ENCODE results near the gene CD4.

DNA sequence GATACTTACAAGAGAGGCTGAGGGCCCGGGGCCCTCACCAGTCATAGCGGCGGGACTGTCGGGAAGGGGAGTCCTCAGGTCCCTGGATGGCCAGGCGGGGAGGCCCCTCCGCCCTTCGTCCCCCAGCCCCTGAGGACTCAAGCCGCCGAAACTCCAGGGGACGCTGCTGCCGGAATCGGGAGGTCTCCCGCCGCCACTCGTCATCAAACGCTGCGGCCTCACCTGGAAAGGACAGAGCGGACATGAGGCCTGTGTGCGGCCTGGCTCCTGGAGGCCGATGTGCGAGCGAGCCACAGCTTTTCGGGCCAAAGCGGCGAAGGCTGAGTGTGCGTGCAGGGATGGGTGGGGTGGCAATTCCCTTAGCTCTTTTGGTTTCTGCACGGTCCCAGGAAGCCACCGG lies 40.6 kb upstream of the CD4 start:
- TF ChIP-seq, protein P1, sequence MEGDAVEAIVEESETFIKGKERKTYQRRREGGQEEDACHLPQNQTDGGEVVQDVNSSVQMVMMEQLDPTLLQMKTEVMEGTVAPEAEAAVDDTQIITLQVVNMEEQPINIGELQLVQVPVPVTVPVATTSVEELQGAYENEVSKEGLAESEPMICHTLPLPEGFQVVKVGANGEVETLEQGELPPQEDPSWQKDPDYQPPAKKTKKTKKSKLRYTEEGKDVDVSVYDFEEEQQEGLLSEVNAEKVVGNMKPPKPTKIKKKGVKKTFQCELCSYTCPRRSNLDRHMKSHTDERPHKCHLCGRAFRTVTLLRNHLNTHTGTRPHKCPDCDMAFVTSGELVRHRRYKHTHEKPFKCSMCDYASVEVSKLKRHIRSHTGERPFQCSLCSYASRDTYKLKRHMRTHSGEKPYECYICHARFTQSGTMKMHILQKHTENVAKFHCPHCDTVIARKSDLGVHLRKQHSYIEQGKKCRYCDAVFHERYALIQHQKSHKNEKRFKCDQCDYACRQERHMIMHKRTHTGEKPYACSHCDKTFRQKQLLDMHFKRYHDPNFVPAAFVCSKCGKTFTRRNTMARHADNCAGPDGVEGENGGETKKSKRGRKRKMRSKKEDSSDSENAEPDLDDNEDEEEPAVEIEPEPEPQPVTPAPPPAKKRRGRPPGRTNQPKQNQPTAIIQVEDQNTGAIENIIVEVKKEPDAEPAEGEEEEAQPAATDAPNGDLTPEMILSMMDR (IDR thresholded peaks at IDR 0.05; ENCODE audit: insufficient read depth, low read length, poor library complexity, severe bottlenecking) = no peak
- no peak for TF ChIP-seq EZH2phosphoT487 (conservative IDR thresholded peaks at IDR 0.05; ENCODE audit: low read length)
